H9 (cell line): ENCODE results near the gene EFNA1. TPM values are rescaled to one million over a fixed set of nuclear protein-coding genes. Genes with fewer than 3 reads are reported as not detected.

ENCODE experiments used
- DNase-seq: peaks from one replicate; pipeline ENCODE4 v3.0.0-alpha.2; 2017
- H2AFZ ChIP-seq: one replicate; pipeline ENCODE4 v1.6.1; 2013; ENCODE audit warnings: mild to moderate bottlenecking, low read length, control low read depth, moderate library complexity
- H2AK5ac ChIP-seq: 2 replicates; pipeline ENCODE4 v1.6.1; 2013; ENCODE audit warnings: low read length, control low read depth, mixed read lengths; ENCODE audit not compliant: insufficient read length
- H2BK120ac ChIP-seq: one replicate; pipeline ENCODE4 v1.6.1; 2013; ENCODE audit warnings: low read depth, mild to moderate bottlenecking, low read length, control low read depth, inconsistent platforms; ENCODE audit not compliant: poor library complexity, severe bottlenecking
- H2BK12ac ChIP-seq: 2 replicates; pipeline ENCODE4 v1.6.1; 2013; ENCODE audit warnings: low read length, control low read depth, mixed read lengths, low read depth; ENCODE audit not compliant: insufficient read length
- H2BK15ac ChIP-seq: 2 replicates; pipeline ENCODE4 v1.6.1; 2013; ENCODE audit warnings: low read depth, low read length, control low read depth
- H2BK20ac ChIP-seq: one replicate; pipeline ENCODE4 v1.6.1; 2013; ENCODE audit warnings: low read depth, mild to moderate bottlenecking, low read length, control low read depth, inconsistent platforms; ENCODE audit not compliant: poor library complexity, severe bottlenecking
- H2BK5ac ChIP-seq: 2 replicates; pipeline ENCODE4 v1.6.1; 2013; ENCODE audit warnings: low read length, control low read depth, mixed read lengths; ENCODE audit not compliant: insufficient read length
- H3K14ac ChIP-seq: 2 replicates; pipeline ENCODE4 v1.6.1; 2013; ENCODE audit warnings: low read length, control low read depth; ENCODE audit not compliant: insufficient read depth
- H3K18ac ChIP-seq: 2 replicates; pipeline ENCODE4 v1.6.1; 2013; ENCODE audit warnings: low read depth, mild to moderate bottlenecking, mixed read lengths, low read length, control low read depth; ENCODE audit not compliant: insufficient read length
- H3K23ac ChIP-seq: 2 replicates; pipeline ENCODE4 v1.6.1; 2013; ENCODE audit warnings: low read length, control low read depth, mixed read lengths, low read depth; ENCODE audit not compliant: insufficient read length
- H3K23me2 ChIP-seq: 2 replicates; pipeline ENCODE4 v1.6.1; 2013; ENCODE audit warnings: low read depth, mild to moderate bottlenecking, mixed read lengths, low read length, control low read depth; ENCODE audit not compliant: insufficient read length, poor library complexity, severe bottlenecking
- H3K27ac ChIP-seq: 2 replicates; pipeline ENCODE4 v1.5.1; 2013; ENCODE audit warnings: low read length, control low read depth, mixed read lengths, low read depth; ENCODE audit not compliant: insufficient read length
- H3K27me3 ChIP-seq: 2 replicates; pipeline ENCODE4 v1.6.1; 2013; ENCODE audit warnings: low read length, control low read depth, inconsistent platforms; ENCODE audit not compliant: insufficient read depth
- H3K4ac ChIP-seq: 2 replicates; pipeline ENCODE4 v1.6.1; 2013; ENCODE audit warnings: low read depth, mild to moderate bottlenecking, control low read depth, inconsistent platforms, low read length, moderate library complexity
- H3K4me1 ChIP-seq: 2 replicates; pipeline ENCODE4 v1.6.1; 2013; ENCODE audit warnings: low read length, control low read depth, inconsistent platforms; ENCODE audit not compliant: insufficient read depth
- H3K4me2 ChIP-seq: 2 replicates; pipeline ENCODE4 v1.6.1; 2013; ENCODE audit warnings: low read length, control low read depth, mixed read lengths; ENCODE audit not compliant: insufficient read length, insufficient read depth
- H3K56ac ChIP-seq: 2 replicates; pipeline ENCODE4 v1.6.1; 2013; ENCODE audit warnings: low read depth, mild to moderate bottlenecking, mixed read lengths, low read length, control low read depth; ENCODE audit not compliant: insufficient read length
- H3K79me1 ChIP-seq: 2 replicates; pipeline ENCODE4 v1.6.1; 2013; ENCODE audit warnings: low read depth, mild to moderate bottlenecking, moderate library complexity, low read length, control low read depth, inconsistent platforms; ENCODE audit not compliant: insufficient read depth, poor library complexity, severe bottlenecking
- H3K79me2 ChIP-seq: 2 replicates; pipeline ENCODE4 v1.6.1; 2013; ENCODE audit warnings: low read length, control low read depth, inconsistent platforms; ENCODE audit not compliant: insufficient read depth
- H3K9ac ChIP-seq: 2 replicates; pipeline ENCODE4 v1.6.1; 2013; ENCODE audit warnings: low read length, control low read depth, mixed read lengths; ENCODE audit not compliant: insufficient read length; ENCODE audit errors: extremely low read depth
- H3K9me3 ChIP-seq: one replicate; pipeline ENCODE4 v1.6.1; 2013; ENCODE audit warnings: low read depth, low read length, inconsistent platforms; ENCODE audit not compliant: control insufficient read depth
- H3T11ph ChIP-seq: one replicate; pipeline ENCODE4 v1.6.1; 2013; ENCODE audit warnings: mild to moderate bottlenecking, low read length, control low read depth, inconsistent platforms
- H4K20me1 ChIP-seq: one replicate; pipeline ENCODE4 v1.6.1; 2013; ENCODE audit not compliant: control insufficient read depth, insufficient read length, insufficient read depth
- H4K5ac ChIP-seq: 2 replicates; pipeline ENCODE4 v1.6.1; 2013; ENCODE audit warnings: low read depth, mild to moderate bottlenecking, mixed read lengths, low read length, control low read depth; ENCODE audit not compliant: insufficient read length
- H4K8ac ChIP-seq: replicated peaks from 2 replicates; pipeline ENCODE4 v1.6.1; 2013; ENCODE audit warnings: low read length, control low read depth, mixed read lengths, low read depth; ENCODE audit not compliant: insufficient read length
- H4K91ac ChIP-seq: 2 replicates; pipeline ENCODE4 v1.6.1; 2013; ENCODE audit warnings: low read depth, mild to moderate bottlenecking, moderate library complexity, mixed read lengths, low read length, control low read depth; ENCODE audit not compliant: insufficient read length
- H3K27ac Mint-ChIP-seq, 3 experiments: 2 replicates in 2 of 3; 3 replicates in 1 of 3; pipeline ENCODE4 v1.8.0; 2020 to 2021; ENCODE audit warnings: mixed read lengths in 3 of 3, mild to moderate bottlenecking in 1 of 3, moderate library complexity in 1 of 3
- H3K27me3 Mint-ChIP-seq: 2 replicates; pipeline ENCODE4 v1.8.0; 2021; ENCODE audit warnings: low read depth, mild to moderate bottlenecking, moderate library complexity, mixed read lengths
- H3K36me3 Mint-ChIP-seq, 3 experiments: 2 replicates in 2 of 3; 3 replicates in 1 of 3; pipeline ENCODE4 v1.8.0; 2020 to 2021; ENCODE audit warnings: low read depth in 3 of 3, mixed read lengths in 3 of 3; ENCODE audit not compliant: insufficient read depth in 1 of 3
- H3K4me1 Mint-ChIP-seq, 2 experiments: 2 replicates each; pipeline ENCODE4 v1.8.0; 2020; ENCODE audit warnings: mixed read lengths in 2 of 2
- H3K4me3 Mint-ChIP-seq, 2 experiments: 2 replicates in 1 of 2; 3 replicates in 1 of 2; pipeline ENCODE4 v1.8.0; 2020 to 2021; ENCODE audit warnings: mild to moderate bottlenecking in 2 of 2, mixed read lengths in 2 of 2, moderate library complexity in 1 of 2
- H3K9me3 Mint-ChIP-seq, 2 experiments: 2 replicates in 1 of 2; 3 replicates in 1 of 2; pipeline ENCODE4 v1.8.0; 2020; ENCODE audit warnings: mild to moderate bottlenecking in 2 of 2, mixed read lengths in 2 of 2, moderate library complexity in 1 of 2
- CTCF ChIP-seq: fragments of 200-600 bp; sonication (generic); conservative IDR thresholded peaks from 3 replicates; pipeline ENCODE4 v1.8.0; 2021; ENCODE audit warnings: antibody characterized with exemption, mild to moderate bottlenecking
- WGBS: extraction: QIAGEN DNeasy Blood & Tissue Kit; methylation state at CpG from one replicate; pipeline ENCODE4 v1.1.7; 2013; ENCODE audit warnings: missing lambda C conversion rate, low lambda C conversion rate, mixed read lengths; ENCODE audit not compliant: insufficient read length; ENCODE audit errors: extremely low coverage; 5-methylcytosine and 5-hydroxymethylcytosine counted together
- total RNA-seq: library from RNA; stranded (reverse); gene quantifications from 2 replicates; pipeline ENCODE4 v1.2.1, GENCODE V29; 2021

Gene EFNA1
- total RNA-seq, 1 experiment from 2014 or later: 1.4 TPM

- no peak for TF ChIP-seq CTCF
- Mint-ChIP-seq H3K36me3 (peaks cover 3 to 17% (median 13%) of the 10 kb centered on the region in 3 experiments; a peak in 6 of 7 replicates), H3K4me3 (peak overlapping the region in 1 of 2 experiments; percentile 89; a peak in 3 of 5 replicates), H3K27ac (peak overlapping the region in 2 of 3 experiments; percentile 83 to 96; a peak in 5 of 7 replicates), H3K4me1 (peaks cover 5 to 18% of the 10 kb centered on the region in 2 experiments), H3K27me3 (peaks cover 3% of the 10 kb centered on the region), H3K9me3 (peaks cover 4 to 5% of the 10 kb centered on the region in 2 experiments; a peak in 4 of 5 replicates)
- peak; percentile 71 for DNase-seq
- no peak overlapping the region for H2BK20ac ChIP-seq
- no peaks in the 10 kb centered on the region for H3K9me3 ChIP-seq
- H3K56ac ChIP-seq: no peak overlapping the region
- no CpG with 5 or more reads among the region's 27 CpGs for WGBS
- no peaks in the 10 kb centered on the region for H3K4me1 ChIP-seq
- no peak overlapping the region for H2AK5ac ChIP-seq
- H3K27ac ChIP-seq: no peak overlapping the region
- no peak overlapping the region for H4K91ac ChIP-seq
- peaks cover 8% of the 10 kb centered on the region for H3K23me2 ChIP-seq
- no peak overlapping the region for H3K18ac ChIP-seq
- no peak overlapping the region for H2BK120ac ChIP-seq
- no peak overlapping the region for H2BK12ac ChIP-seq
- H4K5ac ChIP-seq: no peak overlapping the region
- no peak overlapping the region for H2BK15ac ChIP-seq
- H3K27me3 ChIP-seq: no peaks in the 10 kb centered on the region
- H3K14ac ChIP-seq: no peak overlapping the region
- no peaks in the 10 kb centered on the region for H3K79me1 ChIP-seq
- no peak overlapping the region for H3T11ph ChIP-seq
- no peak overlapping the region for H3K9ac ChIP-seq
- no peak overlapping the region for H2BK5ac ChIP-seq
- H4K20me1 ChIP-seq: no peaks in the 10 kb centered on the region
- no peaks in the 10 kb centered on the region for H3K79me2 ChIP-seq
- no peak overlapping the region for H3K4ac ChIP-seq
- no peak overlapping the region for H4K8ac ChIP-seq
- no peak overlapping the region for H3K23ac ChIP-seq
- no peak overlapping the region for H2AFZ ChIP-seq
- H3K4me2 ChIP-seq: peak overlapping the region; percentile 94
These were observed 38.9 kb downstream of the EFNA1 start for GRCh38 chr1:155166471-155167165.
